OCI-LY3 (cell line): Measurements from ENCODE around the gene PPP1R15A.

Experiments used
- EZH2phosphoT487 ChIP-seq: fragments of 200-600 bp; shearing (Covaris generic); IDR thresholded peaks from 2 replicates; pipeline ENCODE4 v1.6.1; 2018; ENCODE audit warnings: antibody characterized with exemption, mixed run types, low read depth
- TF ChIP-seq, protein P1 (sequence below): fragments of 200-600, 300-600 bp; sonication (generic); IDR thresholded peaks from 2 replicates; pipeline ENCODE4 v1.5.1; 2014; ENCODE audit warnings: antibody characterized with exemption, low read length, low read depth

- TF ChIP-seq, protein P1, sequence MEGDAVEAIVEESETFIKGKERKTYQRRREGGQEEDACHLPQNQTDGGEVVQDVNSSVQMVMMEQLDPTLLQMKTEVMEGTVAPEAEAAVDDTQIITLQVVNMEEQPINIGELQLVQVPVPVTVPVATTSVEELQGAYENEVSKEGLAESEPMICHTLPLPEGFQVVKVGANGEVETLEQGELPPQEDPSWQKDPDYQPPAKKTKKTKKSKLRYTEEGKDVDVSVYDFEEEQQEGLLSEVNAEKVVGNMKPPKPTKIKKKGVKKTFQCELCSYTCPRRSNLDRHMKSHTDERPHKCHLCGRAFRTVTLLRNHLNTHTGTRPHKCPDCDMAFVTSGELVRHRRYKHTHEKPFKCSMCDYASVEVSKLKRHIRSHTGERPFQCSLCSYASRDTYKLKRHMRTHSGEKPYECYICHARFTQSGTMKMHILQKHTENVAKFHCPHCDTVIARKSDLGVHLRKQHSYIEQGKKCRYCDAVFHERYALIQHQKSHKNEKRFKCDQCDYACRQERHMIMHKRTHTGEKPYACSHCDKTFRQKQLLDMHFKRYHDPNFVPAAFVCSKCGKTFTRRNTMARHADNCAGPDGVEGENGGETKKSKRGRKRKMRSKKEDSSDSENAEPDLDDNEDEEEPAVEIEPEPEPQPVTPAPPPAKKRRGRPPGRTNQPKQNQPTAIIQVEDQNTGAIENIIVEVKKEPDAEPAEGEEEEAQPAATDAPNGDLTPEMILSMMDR, result no peak
- no peak for TF ChIP-seq EZH2phosphoT487
These were observed 18.7 kb upstream of the PPP1R15A start for GRCh38 chr19:48853483-48853882.
